Mesenchymal stem cell (in vitro differentiated cells and primary cell): ENCODE data around the gene POFUT2.

Experiments
- DNase-seq: peaks from one replicate; pipeline ENCODE4 v3.0.0-alpha.2; 2013
- H2AFZ ChIP-seq: one replicate; pipeline ENCODE4 v1.6.1; 2013; ENCODE audit warnings: low read depth, mild to moderate bottlenecking, control low read depth, inconsistent platforms, low read length, moderate library complexity
- H2AK5ac ChIP-seq: 2 replicates; pipeline ENCODE4 v1.6.1; 2013; ENCODE audit warnings: low read length, moderate library complexity, mild to moderate bottlenecking, inconsistent platforms; ENCODE audit not compliant: severe bottlenecking
- H2BK120ac ChIP-seq: one replicate; pipeline ENCODE4 v1.6.1; 2013; ENCODE audit warnings: low read depth, mild to moderate bottlenecking, inconsistent platforms, low read length, moderate library complexity
- H2BK12ac ChIP-seq, 2 experiments: one replicate each; pipeline ENCODE4 v1.6.1; 2013; ENCODE audit warnings: inconsistent platforms in 2 of 2, low read length in 2 of 2, mild to moderate bottlenecking in 2 of 2, moderate library complexity in 2 of 2, control low read depth in 1 of 2
- H2BK15ac ChIP-seq: one replicate; pipeline ENCODE4 v1.6.1; 2013; ENCODE audit warnings: mild to moderate bottlenecking, low read depth, inconsistent platforms; ENCODE audit not compliant: poor library complexity, severe bottlenecking
- H2BK5ac ChIP-seq: 2 replicates; pipeline ENCODE4 v1.6.1; 2013; ENCODE audit warnings: low read depth, mild to moderate bottlenecking, low read length, control low read depth, inconsistent platforms; ENCODE audit not compliant: poor library complexity, severe bottlenecking
- H3K14ac ChIP-seq, 2 experiments: one replicate each; pipeline ENCODE4 v1.6.1; 2013; ENCODE audit warnings: inconsistent platforms in 2 of 2, low read length in 2 of 2, control low read depth in 1 of 2, mild to moderate bottlenecking in 1 of 2, moderate library complexity in 1 of 2
- H3K18ac ChIP-seq, 2 experiments: one replicate each; pipeline ENCODE4 v1.6.1; 2013; ENCODE audit warnings: inconsistent platforms in 2 of 2, low read length in 2 of 2, control low read depth in 1 of 2, low read depth in 1 of 2, mild to moderate bottlenecking in 1 of 2
- H3K23ac ChIP-seq, 2 experiments: one replicate each; pipeline ENCODE4 v1.6.1; 2013; ENCODE audit warnings: inconsistent platforms in 2 of 2, low read length in 2 of 2, mild to moderate bottlenecking in 2 of 2, moderate library complexity in 2 of 2, control low read depth in 1 of 2
- H3K27ac ChIP-seq: 2 replicates; pipeline ENCODE4 v1.5.1; 2013; ENCODE audit warnings: mild to moderate bottlenecking, moderate library complexity, low read length, control low read depth, inconsistent platforms; ENCODE audit not compliant: poor library complexity, severe bottlenecking
- H3K27me3 ChIP-seq, 2 experiments: 2 replicates each; pipeline versions ENCODE4 v1.6.1 to v1.7.0; 2013; ENCODE audit warnings: low read length in 2 of 2, mild to moderate bottlenecking in 2 of 2, moderate library complexity in 2 of 2, control low read depth in 1 of 2, inconsistent platforms in 1 of 2; ENCODE audit not compliant: control insufficient read depth in 1 of 2, insufficient read depth in 1 of 2
- H3K36me3 ChIP-seq, 2 experiments: 2 replicates each; pipeline versions ENCODE4 v1.6.1 to v1.7.0; 2013; ENCODE audit warnings: low read length in 2 of 2, control low read depth in 1 of 2, inconsistent platforms in 1 of 2, low read depth in 1 of 2, mild to moderate bottlenecking in 1 of 2; ENCODE audit not compliant: insufficient read depth in 2 of 2, control insufficient read depth in 1 of 2
- H3K4ac ChIP-seq, 2 experiments: one replicate each; pipeline ENCODE4 v1.6.1; 2013; ENCODE audit warnings: inconsistent platforms in 2 of 2, low read length in 2 of 2, mild to moderate bottlenecking in 2 of 2, moderate library complexity in 2 of 2, control low read depth in 1 of 2, low read depth in 1 of 2
- H3K4me1 ChIP-seq: 2 replicates; pipeline ENCODE4 v1.6.1; 2013; ENCODE audit warnings: low read depth, low read length, control low read depth; ENCODE audit not compliant: control insufficient read depth, insufficient read depth
- H3K4me2 ChIP-seq: 2 replicates; pipeline ENCODE4 v1.6.1; 2013; ENCODE audit warnings: low read length, mild to moderate bottlenecking, inconsistent platforms; ENCODE audit not compliant: poor library complexity, severe bottlenecking
- H3K4me3 ChIP-seq, 2 experiments: 2 replicates each; pipeline versions ENCODE4 v1.5.1 to v1.7.0; 2013; ENCODE audit warnings: low read length in 2 of 2, mild to moderate bottlenecking in 2 of 2, control low read depth in 1 of 2, low read depth in 1 of 2; ENCODE audit not compliant: insufficient read depth in 1 of 2
- H3K79me1 ChIP-seq: replicated peaks from 2 replicates; pipeline ENCODE4 v1.6.1; 2013; ENCODE audit warnings: mild to moderate bottlenecking, control low read depth, low read length, inconsistent platforms; ENCODE audit not compliant: poor library complexity, severe bottlenecking
- H3K9ac ChIP-seq: 2 replicates; pipeline ENCODE4 v1.7.0; 2013; ENCODE audit warnings: mild to moderate bottlenecking, low read length, moderate library complexity
- H3K9me3 ChIP-seq: 2 replicates; pipeline ENCODE4 v1.7.0; 2013; ENCODE audit warnings: mild to moderate bottlenecking, low read length; ENCODE audit not compliant: control insufficient read depth
- H4K8ac ChIP-seq: one replicate; pipeline ENCODE4 v1.6.1; 2013; ENCODE audit warnings: inconsistent platforms, mild to moderate bottlenecking, low read length, moderate library complexity
- H4K91ac ChIP-seq: one replicate; pipeline ENCODE4 v1.6.1; 2013; ENCODE audit warnings: mild to moderate bottlenecking, low read length, inconsistent platforms
- WGBS: methylation state at CpG from one replicate; pipeline ENCODE4 v1.1.7; 2013; ENCODE audit warnings: mixed read lengths; 5-methylcytosine and 5-hydroxymethylcytosine counted together

The POFUT2 gene

GRCh38 chr21:45228171-45228641, 59.5 kb downstream of the POFUT2 start:
- Histone ChIP-seq H4K91ac (no peak overlapping the region), H2BK15ac (no peak overlapping the region), H3K23ac (no peak overlapping the region), H3K18ac (no peak overlapping the region), H2BK12ac (no peak overlapping the region), H2AK5ac (no peak overlapping the region), H3K14ac (no peak overlapping the region), H3K4me2 (peak overlapping the region; percentile 30), H3K36me3 (peaks cover 0 to 7% of the 10 kb centered on the region in 2 experiments), H3K4me1 (peaks cover 23% of the 10 kb centered on the region), H3K9ac (no peak overlapping the region), H3K4me3 (no peak overlapping the region), H3K9me3 (no peaks in the 10 kb centered on the region), H4K8ac (no peak overlapping the region), H3K27me3 (peaks cover 0 to 53% of the 10 kb centered on the region in 2 experiments), H2AFZ (no peak overlapping the region), H3K79me1 (no peaks in the 10 kb centered on the region), H2BK120ac (no peak overlapping the region), H2BK5ac (no peak overlapping the region), H3K27ac (peak overlapping the region; percentile 92), H3K4ac (no peak overlapping the region)
- peak; percentile 97 for DNase-seq
- WGBS, result under 1% methylated on average over 6 of the region's 6 CpGs

DNA sequence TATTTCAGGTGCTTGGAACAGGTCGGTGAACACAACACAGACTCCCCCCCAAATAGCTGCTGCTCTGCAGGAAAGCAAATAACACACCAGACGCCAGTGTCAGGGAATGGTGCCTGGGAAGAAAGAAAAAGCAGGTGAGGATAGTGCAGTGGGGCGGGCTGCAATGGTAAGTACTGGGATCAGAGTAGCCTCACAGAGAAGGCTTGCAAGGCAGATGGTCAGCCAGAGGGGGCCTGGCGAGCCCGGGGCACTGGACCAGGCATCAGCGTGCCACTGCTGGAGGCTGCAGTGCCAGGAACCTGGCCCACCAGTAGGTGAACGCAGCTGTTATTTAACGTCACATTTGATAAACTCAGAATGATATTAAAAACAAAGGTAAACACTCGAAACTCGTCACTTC, 60.0 kb downstream of the POFUT2 start:
- H3K4me2 ChIP-seq, result peak overlapping the region; percentile 30
- H4K91ac ChIP-seq, result no peak overlapping the region
- no peak overlapping the region for H3K9ac ChIP-seq
- peak overlapping the region; percentile 30 for H2AK5ac ChIP-seq
- no peak for DNase-seq
- peaks cover 0 to 48% of the 10 kb centered on the region in 2 experiments for H3K27me3 ChIP-seq
- H3K4me1 ChIP-seq, result peaks cover 23% of the 10 kb centered on the region
- no peak overlapping the region for H2BK120ac ChIP-seq
- peak overlapping the region in 1 of 2 experiments; percentile 15 for H3K18ac ChIP-seq
- no peak overlapping the region for H3K23ac ChIP-seq
- no peak overlapping the region for H2BK15ac ChIP-seq
- no peak overlapping the region for H2AFZ ChIP-seq
- H3K27ac ChIP-seq, result peak overlapping the region; percentile 92
- no peak overlapping the region for H2BK5ac ChIP-seq
- 61% methylated on average over 10 of the region's 10 CpGs for WGBS
- H3K36me3 ChIP-seq, result peaks cover 0 to 8% of the 10 kb centered on the region in 2 experiments
- no peaks in the 10 kb centered on the region for H3K79me1 ChIP-seq
- H2BK12ac ChIP-seq, result peak overlapping the region in 1 of 2 experiments; percentile 19
- H3K4ac ChIP-seq, result no peak overlapping the region
- no peak overlapping the region for H3K4me3 ChIP-seq
- H4K8ac ChIP-seq, result peak overlapping the region; percentile 59
- H3K9me3 ChIP-seq, result no peaks in the 10 kb centered on the region
- H3K14ac ChIP-seq, result no peak overlapping the region

DNA sequence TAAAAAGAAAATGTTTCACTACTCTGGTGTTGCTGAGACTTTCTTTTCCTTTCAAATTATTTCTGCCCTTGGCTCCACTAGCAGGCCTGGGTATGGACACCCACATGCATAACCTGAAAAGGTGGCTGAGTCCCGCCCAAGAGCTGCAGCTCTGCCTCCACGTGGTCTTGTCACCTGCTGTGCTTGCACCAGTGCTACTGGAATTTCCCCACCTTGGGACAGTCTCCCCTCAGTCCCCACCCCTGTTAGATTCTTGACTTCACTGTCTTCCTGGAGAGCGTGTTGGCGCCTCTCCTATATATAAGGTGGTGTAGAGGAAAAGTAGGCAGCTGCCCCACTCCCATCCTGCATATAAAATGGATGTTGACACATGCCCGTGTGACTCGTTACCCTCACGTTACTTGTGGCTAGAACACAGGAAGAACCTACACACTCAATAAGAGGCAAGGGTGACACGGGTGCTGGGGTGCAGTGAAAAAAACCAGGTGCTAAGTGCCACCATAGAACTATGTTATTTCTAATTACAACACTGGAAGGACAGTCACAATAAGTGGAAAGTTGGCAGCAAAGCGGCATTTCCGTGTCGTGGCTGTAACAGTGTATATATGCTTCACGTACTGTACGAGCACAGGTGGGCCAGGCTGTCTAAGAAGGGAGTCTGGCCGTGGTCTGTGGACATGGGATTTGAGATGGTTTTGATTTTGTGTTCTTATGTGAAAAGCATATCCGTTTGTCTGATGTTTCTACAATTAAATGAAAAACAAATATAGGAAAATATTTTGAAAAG, 61.0 kb downstream of the POFUT2 start:
- no peak overlapping the region for H4K8ac ChIP-seq
- 75% methylated on average over 10 of the region's 15 CpGs for WGBS
- no peaks in the 10 kb centered on the region for H3K79me1 ChIP-seq
- no peak overlapping the region for H4K91ac ChIP-seq
- peaks cover 0 to 39% of the 10 kb centered on the region in 2 experiments for H3K27me3 ChIP-seq
- peak overlapping the region; percentile 13 for H2AK5ac ChIP-seq
- H3K27ac ChIP-seq, result no peak overlapping the region
- peak overlapping the region in 1 of 2 experiments; percentile 13 for H3K14ac ChIP-seq
- no peak overlapping the region for H3K18ac ChIP-seq
- H2BK120ac ChIP-seq, result no peak overlapping the region
- H3K4me3 ChIP-seq, result no peak overlapping the region
- H2AFZ ChIP-seq, result no peak overlapping the region
- no peak overlapping the region for H3K4me2 ChIP-seq
- H3K23ac ChIP-seq, result no peak overlapping the region
- H3K9me3 ChIP-seq, result no peaks in the 10 kb centered on the region
- H3K36me3 ChIP-seq, result peaks cover 0 to 14% of the 10 kb centered on the region in 2 experiments
- H3K4ac ChIP-seq, result no peak overlapping the region
- H2BK12ac ChIP-seq, result peak overlapping the region in 1 of 2 experiments; percentile 49
- H3K9ac ChIP-seq, result no peak overlapping the region
- no peak overlapping the region for H2BK5ac ChIP-seq
- peaks cover 23% of the 10 kb centered on the region for H3K4me1 ChIP-seq
- H2BK15ac ChIP-seq, result no peak overlapping the region
- DNase-seq, result peak; percentile 19

DNA sequence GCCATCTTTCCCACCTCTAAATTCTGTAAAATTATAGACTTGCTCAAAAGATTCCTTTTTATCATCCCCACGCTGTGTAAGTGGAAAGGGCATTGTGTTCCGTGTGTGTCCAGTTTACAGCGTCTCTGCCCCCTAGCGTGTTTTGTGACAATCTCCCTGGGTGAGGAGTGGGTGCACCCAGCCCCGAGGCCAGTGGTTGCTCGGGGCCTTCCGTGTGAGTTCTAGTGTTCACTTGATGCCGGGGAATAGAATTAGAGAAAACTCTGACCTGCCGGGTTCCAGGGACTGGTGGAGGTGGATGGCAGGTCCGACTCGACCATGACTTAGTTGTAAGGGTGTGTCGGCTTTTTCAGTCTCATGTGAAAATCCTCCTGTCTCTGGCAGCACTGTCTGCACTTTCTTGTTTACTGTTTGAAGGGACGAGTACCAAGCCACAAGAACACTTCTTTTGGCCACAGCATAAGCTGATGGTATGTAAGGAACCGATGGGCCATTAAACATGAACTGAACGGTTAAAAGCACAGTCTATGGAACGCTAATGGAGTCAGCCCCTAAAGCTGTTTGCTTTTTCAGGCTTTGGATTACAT, 61.9 kb downstream of the POFUT2 start:
- Histone ChIP-seq H2BK120ac (no peak overlapping the region), H2AK5ac (no peak overlapping the region), H4K91ac (no peak overlapping the region), H3K79me1 (no peaks in the 10 kb centered on the region), H3K4ac (no peak overlapping the region), H3K4me2 (no peak overlapping the region), H2BK15ac (no peak overlapping the region), H3K27ac (no peak overlapping the region), H3K18ac (no peak overlapping the region), H3K4me1 (peaks cover 23% of the 10 kb centered on the region), H2BK5ac (no peak overlapping the region), H2BK12ac (no peak overlapping the region), H3K27me3 (peaks cover 0 to 39% of the 10 kb centered on the region in 2 experiments), H4K8ac (no peak overlapping the region), H2AFZ (no peak overlapping the region), H3K23ac (no peak overlapping the region), H3K36me3 (peaks cover 4 to 21% of the 10 kb centered on the region in 2 experiments), H3K9ac (no peak overlapping the region), H3K4me3 (no peak overlapping the region), H3K9me3 (no peaks in the 10 kb centered on the region), H3K14ac (no peak overlapping the region)
- WGBS, result 91% methylated on average over 16 of the region's 16 CpGs
- DNase-seq, result no peak
